Measurements from ENCODE around the gene IGLON5.

GRCh38 chr19:51325161-51325976 is 13.9 kb downstream of the IGLON5 start:
- TF ChIP-seq POLR2A (IDR thresholded peaks at IDR 0.05; ENCODE audit: low read depth, low read length) (no peak), SPI1 (IDR thresholded peaks at IDR 0.05; ENCODE audit: low read depth, low read length) (no peak), POLR2AphosphoS5 (IDR thresholded peaks at IDR 0.05; ENCODE audit: low read depth, low read length) (no peak)

Measured in GM12891 (cell line).